Astrocyte (in vitro differentiated cells and primary cell): ENCODE data around the gene ZFP69B. TPM values are rescaled to one million over a fixed set of nuclear protein-coding genes. Genes with fewer than 3 reads are reported as not detected.

Source experiments
- DNase-seq: peaks from one replicate; pipeline ENCODE4 v3.0.0-alpha.2; 2010; ENCODE audit warnings: low read depth
- FAIRE-seq: peaks from 2 replicates; lab custom pipeline; 2011; peaks lifted over from hg19 to GRCh38; lab: Jason Lieb, UNC
- H2AFZ ChIP-seq: 2 replicates; pipeline ENCODE4 v1.6.0; 2012; ENCODE audit warnings: low read depth, low read length, inconsistent platforms
- H3K27ac ChIP-seq: 2 replicates; pipeline ENCODE4 v1.5.1; 2011; ENCODE audit warnings: low read depth, low read length, inconsistent platforms
- H3K27me3 ChIP-seq: 2 replicates; pipeline ENCODE4 v1.6.0; 2011; ENCODE audit warnings: low read length, inconsistent platforms; ENCODE audit not compliant: insufficient read depth
- H3K36me3 ChIP-seq: 2 replicates; pipeline ENCODE4 v1.5.1; 2011; ENCODE audit warnings: low read length, inconsistent platforms; ENCODE audit not compliant: insufficient read depth
- H3K4me1 ChIP-seq: 2 replicates; pipeline ENCODE4 v1.5.1; 2011; ENCODE audit warnings: low read length, inconsistent platforms; ENCODE audit not compliant: insufficient read depth
- H3K4me2 ChIP-seq: 2 replicates; pipeline ENCODE4 v1.6.0; 2012; ENCODE audit warnings: low read length, inconsistent platforms
- H3K4me3 ChIP-seq: 2 replicates; pipeline ENCODE4 v1.5.1; 2011; ENCODE audit warnings: low read depth, mild to moderate bottlenecking, low read length, inconsistent platforms; ENCODE audit not compliant: insufficient read depth
- H3K79me2 ChIP-seq: 2 replicates; pipeline ENCODE4 v1.6.0; 2012; ENCODE audit warnings: mild to moderate bottlenecking, low read length, inconsistent platforms; ENCODE audit not compliant: insufficient read depth
- H3K9ac ChIP-seq: 2 replicates; pipeline ENCODE4 v1.6.0; 2012; ENCODE audit warnings: mild to moderate bottlenecking, low read length, inconsistent platforms
- H3K9me3 ChIP-seq: 2 replicates; pipeline ENCODE4 v1.5.1; 2012; ENCODE audit warnings: low read depth, mild to moderate bottlenecking, low read length, inconsistent platforms; ENCODE audit not compliant: insufficient read depth
- H4K20me1 ChIP-seq: 2 replicates; pipeline ENCODE4 v1.6.0; 2012; ENCODE audit warnings: low read length, inconsistent platforms; ENCODE audit not compliant: insufficient read depth
- H3K27ac Mint-ChIP-seq: one replicate; pipeline ENCODE4 v1.8.0; 2021; ENCODE audit warnings: mild to moderate bottlenecking, mixed read lengths; ENCODE audit not compliant: unreplicated experiment
- H3K27me3 Mint-ChIP-seq: one replicate; pipeline ENCODE4 v1.8.0; 2021; ENCODE audit warnings: low read depth, mixed read lengths; ENCODE audit not compliant: unreplicated experiment
- H3K36me3 Mint-ChIP-seq: one replicate; pipeline ENCODE4 v1.8.0; 2021; ENCODE audit warnings: low read depth, mixed read lengths; ENCODE audit not compliant: unreplicated experiment
- H3K4me1 Mint-ChIP-seq: one replicate; pipeline ENCODE4 v1.8.0; 2021; ENCODE audit warnings: low read depth, mixed read lengths; ENCODE audit not compliant: unreplicated experiment
- H3K4me3 Mint-ChIP-seq: one replicate; pipeline ENCODE4 v1.8.0; 2021; ENCODE audit warnings: mild to moderate bottlenecking, moderate library complexity, mixed read lengths; ENCODE audit not compliant: unreplicated experiment
- H3K9me3 Mint-ChIP-seq: one replicate; pipeline ENCODE4 v1.8.0; 2021; ENCODE audit warnings: mild to moderate bottlenecking, mixed read lengths; ENCODE audit not compliant: unreplicated experiment
- CTCF ChIP-seq: IDR thresholded peaks from 2 replicates; pipeline ENCODE4 v1.5.1; 2011; ENCODE audit warnings: low read depth, mild to moderate bottlenecking, inconsistent platforms, low read length, moderate library complexity; ENCODE audit not compliant: insufficient read depth
- EZH2 ChIP-seq: IDR thresholded peaks from 2 replicates; pipeline ENCODE4 v1.6.1; 2012; ENCODE audit warnings: mild to moderate bottlenecking, low read length, inconsistent platforms; ENCODE audit not compliant: insufficient read depth
- total RNA-seq: library from RNA; stranded (reverse); gene quantifications from 2 replicates; pipeline ENCODE4 v1.2.1, GENCODE V29; 2021

Gene ZFP69B
- total RNA-seq, 1 donor from 2014 or later, result 5.4 TPM

GRCh38 chr1:40405812-40406211 is 44.5 kb upstream of the ZFP69B start:
- no peaks in the 10 kb centered on the region for H3K4me1 Mint-ChIP-seq
- FAIRE-seq (no peak), DNase-seq (no peak)
- H3K4me3 Mint-ChIP-seq, result no peak overlapping the region
- Histone ChIP-seq H3K27ac (no peak overlapping the region), H3K27me3 (no peaks in the 10 kb centered on the region), H3K9me3 (no peaks in the 10 kb centered on the region), H3K9ac (no peak overlapping the region), H3K4me1 (no peaks in the 10 kb centered on the region), H4K20me1 (peaks cover 31% of the 10 kb centered on the region), H2AFZ (no peak overlapping the region), H3K4me3 (no peak overlapping the region), H3K79me2 (peaks cover 21% of the 10 kb centered on the region), H3K36me3 (peaks cover 3% of the 10 kb centered on the region), H3K4me2 (no peak overlapping the region)
- H3K27me3 Mint-ChIP-seq, result no peaks in the 10 kb centered on the region
- peaks cover 6% of the 10 kb centered on the region for H3K36me3 Mint-ChIP-seq
- TF ChIP-seq CTCF, result no peak
- no peak for TF ChIP-seq EZH2
- H3K27ac Mint-ChIP-seq, result no peak overlapping the region
- H3K9me3 Mint-ChIP-seq, result no peaks in the 10 kb centered on the region

- Histone ChIP-seq H3K4me2 (no peak overlapping the region), H3K9me3 (no peaks in the 10 kb centered on the region), H3K4me1 (no peaks in the 10 kb centered on the region), H3K9ac (no peak overlapping the region), H3K27me3 (no peaks in the 10 kb centered on the region), H3K4me3 (no peak overlapping the region), H2AFZ (no peak overlapping the region), H4K20me1 (peaks cover 27% of the 10 kb centered on the region), H3K27ac (no peak overlapping the region), H3K36me3 (peaks cover 3% of the 10 kb centered on the region), H3K79me2 (peaks cover 21% of the 10 kb centered on the region)
- no peak for TF ChIP-seq EZH2
- TF ChIP-seq CTCF, result no peak
- Mint-ChIP-seq H3K36me3 (peaks cover 6% of the 10 kb centered on the region), H3K4me1 (no peaks in the 10 kb centered on the region), H3K27ac (no peak overlapping the region), H3K27me3 (no peaks in the 10 kb centered on the region), H3K9me3 (no peaks in the 10 kb centered on the region), H3K4me3 (no peak overlapping the region)
- DNase-seq (no peak), FAIRE-seq (no peak)
Observed at GRCh38 chr1:40407453-40407852, 42.8 kb upstream of the ZFP69B start.

- no peaks in the 10 kb centered on the region for H3K27me3 Mint-ChIP-seq
- DNase-seq, result no peak
- Histone ChIP-seq H3K9me3 (no peaks in the 10 kb centered on the region), H3K27me3 (no peaks in the 10 kb centered on the region), H3K27ac (no peak overlapping the region), H3K4me2 (no peak overlapping the region), H3K4me1 (no peaks in the 10 kb centered on the region), H3K79me2 (peaks cover 14% of the 10 kb centered on the region), H2AFZ (no peak overlapping the region), H4K20me1 (peaks cover 10% of the 10 kb centered on the region), H3K9ac (no peak overlapping the region), H3K4me3 (no peak overlapping the region), H3K36me3 (peaks cover 3% of the 10 kb centered on the region)
- FAIRE-seq, result no peak
- peaks cover 11% of the 10 kb centered on the region for H3K36me3 Mint-ChIP-seq
- H3K4me1 Mint-ChIP-seq, result no peaks in the 10 kb centered on the region
- no peak overlapping the region for H3K4me3 Mint-ChIP-seq
- H3K9me3 Mint-ChIP-seq, result no peaks in the 10 kb centered on the region
- H3K27ac Mint-ChIP-seq, result no peak overlapping the region
- no peak for TF ChIP-seq CTCF
- no peak for TF ChIP-seq EZH2
Observed at GRCh38 chr1:40409467-40409866, 40.8 kb upstream of the ZFP69B start.
